HG02571 (cell line): ENCODE results near the gene FAM50A.

ENCODE experiments used
- ATAC-seq: cut with Tn5 transposase; IDR thresholded peaks from one replicate; pipeline ENCODE4 v1.9.1; 2021; ENCODE audit warnings: mild to moderate bottlenecking, moderate library complexity; ENCODE audit not compliant: unreplicated experiment

The FAM50A gene

GRCh38 chrX:154463611-154464220 is 19.8 kb downstream of the FAM50A start:
- no peak for ATAC-seq

GRCh38 chrX:154464806-154465365 is 20.9 kb downstream of the FAM50A start:
- ATAC-seq = no peak

GRCh38 chrX:154465601-154466000 is 21.7 kb downstream of the FAM50A start:
- no peak for ATAC-seq

GRCh38 chrX:154466036-154466435 is 22.1 kb downstream of the FAM50A start:
- no peak for ATAC-seq

GRCh38 chrX:154466907-154467306 is 23.0 kb downstream of the FAM50A start:
- ATAC-seq = no peak

GRCh38 chrX:154467556-154467955 is 23.6 kb downstream of the FAM50A start:
- ATAC-seq = no peak

- ATAC-seq = no peak
These were observed 24.3 kb downstream of the FAM50A start for GRCh38 chrX:154468217-154468616.

- no peak for ATAC-seq
These were observed 25.2 kb downstream of the FAM50A start for GRCh38 chrX:154469114-154469513.

- ATAC-seq = no peak
These were observed 25.9 kb downstream of the FAM50A start for GRCh38 chrX:154469880-154470279.

GRCh38 chrX:154470434-154470833 is 26.5 kb downstream of the FAM50A start:
- ATAC-seq = no peak

GRCh38 chrX:154470914-154471568 is 27.1 kb downstream of the FAM50A start:
- ATAC-seq = no peak

- no peak for ATAC-seq
These were observed 28.1 kb downstream of the FAM50A start for GRCh38 chrX:154471839-154472684.

- no peak for ATAC-seq
These were observed 29.0 kb downstream of the FAM50A start for GRCh38 chrX:154472685-154473632.

- no peak for ATAC-seq
These were observed 29.7 kb downstream of the FAM50A start for GRCh38 chrX:154473683-154474082.

GRCh38 chrX:154476821-154477220 is 32.9 kb downstream of the FAM50A start:
- no peak for ATAC-seq

- ATAC-seq = no peak
These were observed 34.0 kb downstream of the FAM50A start for GRCh38 chrX:154477891-154478477.

- ATAC-seq = peak; percentile 76
These were observed 35.0 kb downstream of the FAM50A start, which contains the start of gene LAGE3 for GRCh38 chrX:154478728-154479622. LAGE3 (minus strand) TSS chrX:154479281; CDS start chrX:154478915, 366 bp downstream.

- no peak for ATAC-seq
These were observed 37.3 kb downstream of the FAM50A start for GRCh38 chrX:154481195-154481594.
